GM18870 (cell line): ENCODE measurements around the gene KCNMB2.

Experiments used
- ATAC-seq: cut with Tn5 transposase; IDR thresholded peaks from one replicate; pipeline ENCODE4 v1.9.1; 2021; ENCODE audit warnings: moderate library complexity; ENCODE audit not compliant: unreplicated experiment

The KCNMB2 gene

DNA sequence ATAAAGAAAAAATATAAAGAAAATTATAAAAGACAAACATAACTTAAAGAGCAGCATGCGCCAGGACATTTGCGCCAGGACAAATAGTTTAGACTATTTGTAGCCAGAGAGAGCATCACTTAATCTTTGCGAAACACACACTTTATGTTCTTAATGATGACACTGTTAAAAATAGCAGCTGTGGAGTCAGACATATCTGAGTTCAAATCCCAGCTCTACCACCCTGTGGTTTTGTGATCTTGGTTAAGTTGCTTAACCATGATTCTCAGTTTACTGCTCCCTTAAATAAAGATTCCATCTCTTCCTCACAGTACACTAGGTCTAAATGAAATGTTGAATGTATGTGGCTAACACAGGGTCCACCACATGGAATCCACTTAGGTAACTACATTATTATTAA lies 31.4 kb downstream of the KCNMB2 start:
- no peak for ATAC-seq

DNA sequence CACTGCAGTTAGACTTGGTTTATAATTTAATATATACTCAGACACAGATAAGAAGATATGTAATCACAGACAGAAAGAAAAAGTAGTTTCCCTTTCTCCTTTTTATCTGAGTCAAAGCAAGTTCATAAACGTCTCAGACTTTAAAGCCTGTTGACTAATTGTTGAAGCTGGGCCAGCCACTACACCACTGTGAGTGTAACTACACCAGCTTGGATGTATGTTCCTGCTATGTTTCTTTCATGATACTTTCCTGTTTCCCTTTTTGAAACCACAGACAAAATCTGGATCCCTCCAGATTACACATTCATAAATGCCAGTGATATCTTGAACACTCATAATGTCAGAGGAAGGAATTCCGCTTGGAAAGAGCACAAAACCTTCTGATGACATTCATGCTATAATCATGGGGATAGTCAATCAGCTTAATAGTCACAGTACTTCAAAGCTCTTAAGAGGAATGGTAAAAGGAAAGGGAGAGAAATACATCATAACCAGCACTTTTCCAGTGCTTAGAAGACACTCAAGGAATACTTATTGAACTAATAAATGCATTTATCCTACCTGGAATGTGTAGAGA lies 32.0 kb downstream of the KCNMB2 start:
- no peak for ATAC-seq

- ATAC-seq = no peak
Measured at GRCh38 chr3:178568911-178569310, 32.7 kb downstream of the KCNMB2 start.

DNA sequence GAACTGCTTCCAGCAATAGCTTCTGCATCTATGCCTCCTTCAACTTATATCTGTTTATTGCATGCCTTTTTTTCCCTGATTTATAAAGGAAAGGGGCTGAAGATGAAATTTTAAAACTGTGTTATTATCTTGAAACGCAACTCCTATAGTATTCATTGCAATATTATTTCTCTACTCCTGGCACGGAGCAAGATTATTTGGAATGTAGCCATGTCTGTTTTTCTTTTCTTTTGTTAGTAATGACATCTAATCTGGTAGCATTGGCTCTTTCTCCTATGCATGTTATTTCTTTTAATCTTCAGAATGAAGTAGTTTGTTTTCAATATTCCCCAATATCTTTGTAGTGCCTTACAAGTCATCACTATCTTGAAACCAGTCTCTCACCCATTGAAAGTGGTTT lies 33.6 kb downstream of the KCNMB2 start:
- ATAC-seq = no peak

DNA sequence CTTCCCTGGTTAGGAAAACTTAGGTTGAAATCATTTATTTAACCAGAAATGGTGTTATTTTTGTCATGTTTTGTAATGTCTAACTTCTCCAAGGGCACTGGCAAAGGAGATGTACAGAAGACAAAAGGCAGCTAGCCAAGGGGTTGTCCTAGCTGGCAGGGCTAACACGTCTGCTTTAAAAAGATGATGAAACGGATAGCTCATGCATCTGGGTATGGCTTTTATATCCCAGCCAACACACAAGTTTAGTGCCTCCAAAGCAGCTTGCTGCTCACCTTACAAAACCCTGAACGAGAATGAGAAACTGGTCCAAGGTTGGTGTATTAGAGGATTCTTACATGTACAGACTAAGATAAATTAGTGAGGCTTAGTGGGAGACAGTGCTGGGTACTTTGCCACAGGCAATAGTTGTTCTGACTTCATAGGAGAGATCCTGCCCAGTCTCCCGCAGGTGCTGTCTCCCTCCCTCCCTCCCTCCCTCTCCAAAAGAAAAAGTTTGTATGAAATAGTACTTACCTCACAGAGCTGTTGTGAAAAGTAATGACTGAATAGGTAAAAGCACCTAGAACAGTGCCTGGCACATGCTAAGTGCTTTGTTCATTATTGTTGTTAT lies 47.8 kb downstream of the KCNMB2 start:
- no peak for ATAC-seq

DNA sequence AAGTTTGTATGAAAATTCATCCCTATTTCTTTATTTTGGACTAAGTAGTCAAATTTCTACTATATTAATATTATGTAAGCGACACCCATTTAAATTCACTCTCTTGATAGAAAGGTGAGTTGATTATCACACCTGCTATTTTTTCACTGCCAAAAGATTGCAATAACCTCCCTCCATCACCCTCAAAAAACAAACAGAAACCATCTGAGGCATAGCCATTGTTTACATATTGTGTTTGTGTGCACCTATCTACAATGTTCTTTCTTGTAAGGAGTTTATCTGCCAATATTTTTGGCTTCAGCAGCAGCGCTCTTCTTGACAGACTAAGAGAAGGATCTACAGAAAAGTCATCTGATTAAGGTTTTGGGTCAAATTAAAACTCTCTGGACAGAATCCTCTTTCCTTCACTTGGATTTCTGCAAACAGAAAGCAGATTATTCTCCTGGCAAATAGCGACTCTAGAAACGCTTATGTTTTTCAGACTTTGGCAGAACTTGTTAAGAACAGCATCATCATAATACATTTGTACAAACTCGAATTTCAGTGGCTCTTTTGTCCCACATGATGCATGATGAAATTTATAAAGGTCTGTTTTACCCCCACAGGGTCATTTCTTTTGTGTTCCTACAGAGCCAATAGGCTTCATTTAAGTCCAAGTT lies 48.6 kb downstream of the KCNMB2 start:
- ATAC-seq = no peak

GRCh38 chr3:178585454-178585853 lies 49.2 kb downstream of the KCNMB2 start:
- no peak for ATAC-seq

DNA sequence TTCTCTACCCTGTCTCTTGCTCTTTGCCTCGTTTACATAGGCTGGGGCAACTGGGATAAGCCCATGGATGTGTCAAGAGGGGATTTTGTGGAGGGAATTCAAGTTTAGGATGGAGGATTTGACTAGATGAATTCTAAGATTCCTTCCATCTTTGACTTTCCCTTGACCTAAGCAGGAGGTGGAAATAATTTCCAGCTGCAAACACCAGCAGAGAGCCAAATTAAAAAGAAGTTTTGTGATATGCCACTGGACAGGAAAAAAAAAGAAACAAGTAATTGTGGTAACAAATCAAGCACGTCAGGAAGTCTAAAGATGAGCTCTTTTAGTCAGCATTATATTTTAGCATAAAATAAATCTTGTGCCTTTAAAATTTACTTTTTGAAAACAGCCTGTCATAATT lies 49.8 kb downstream of the KCNMB2 start:
- ATAC-seq = no peak

DNA sequence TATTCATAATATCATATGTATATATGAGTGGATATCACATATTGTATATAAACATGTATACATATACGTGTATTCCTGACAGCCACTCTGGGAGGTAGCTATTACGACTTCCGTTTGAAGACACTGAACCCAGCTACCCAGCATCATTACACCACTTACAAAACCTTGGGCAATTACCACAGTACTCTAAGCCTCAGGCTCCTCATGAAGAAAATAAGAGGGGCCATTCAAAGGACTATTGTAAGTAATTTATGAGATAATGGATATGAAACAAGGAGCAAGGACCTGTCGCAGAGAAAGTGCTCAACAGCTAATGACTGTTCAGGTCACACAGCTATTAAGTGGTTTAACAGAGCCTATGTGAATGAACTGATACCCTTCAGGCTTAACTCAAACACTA lies 52.4 kb downstream of the KCNMB2 start:
- no peak for ATAC-seq

DNA sequence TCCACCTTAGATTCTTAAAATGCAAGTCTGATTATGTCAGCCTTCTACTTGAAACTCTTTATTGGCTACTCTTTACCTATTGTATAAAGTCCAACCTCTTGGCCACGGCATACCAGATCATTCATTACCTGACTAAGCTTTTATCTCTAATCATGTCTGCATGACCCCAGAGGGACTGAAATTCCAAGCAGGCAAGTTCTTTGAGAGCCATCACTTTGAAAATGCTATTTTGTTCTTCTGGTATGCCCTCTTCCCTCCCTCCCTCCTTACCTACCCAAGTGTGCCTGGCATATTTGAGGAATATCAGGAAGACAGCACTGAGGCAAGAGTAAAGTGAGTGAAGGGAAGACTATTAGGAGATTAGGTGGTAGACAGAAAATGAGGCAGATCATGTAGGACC lies 57.5 kb downstream of the KCNMB2 start:
- no peak for ATAC-seq

DNA sequence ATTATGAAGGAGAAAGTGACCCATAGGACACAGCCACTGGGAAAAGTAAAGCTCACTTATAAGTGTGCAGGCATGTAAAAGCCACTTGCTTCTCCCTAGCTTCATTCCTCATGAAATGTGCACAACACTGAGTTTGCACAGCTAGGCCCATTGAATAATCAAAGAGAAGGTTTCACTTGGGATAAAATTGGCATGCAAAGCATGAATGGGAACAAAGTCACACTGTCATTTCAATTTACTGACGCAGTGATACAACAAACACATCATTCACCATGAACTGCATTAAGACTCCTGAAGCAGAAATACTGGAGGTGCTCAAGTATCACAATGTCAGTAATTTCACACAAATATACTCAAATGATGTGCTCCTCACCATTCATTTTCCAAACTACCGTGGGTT lies 61.1 kb downstream of the KCNMB2 start:
- no peak for ATAC-seq

DNA sequence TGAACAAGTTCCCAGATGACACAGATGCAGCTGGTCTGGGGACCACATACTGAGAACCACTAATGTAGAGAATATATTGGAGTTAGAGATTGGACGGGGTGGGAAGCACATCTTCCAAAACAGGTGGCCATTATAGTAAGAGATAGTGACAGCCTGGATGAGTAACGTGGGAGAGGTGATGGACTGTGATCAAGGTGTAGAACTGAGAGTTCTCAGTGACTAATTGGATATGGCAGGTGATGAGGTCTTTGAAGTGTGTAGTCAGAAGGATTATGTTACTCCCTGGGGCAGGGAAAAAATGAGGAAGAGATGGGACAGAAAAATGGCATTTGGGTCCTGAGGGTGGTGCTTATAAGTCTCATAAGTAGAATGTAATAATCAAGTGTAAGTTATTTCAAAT lies 66.6 kb downstream of the KCNMB2 start:
- no peak for ATAC-seq

- ATAC-seq = no peak
Measured at GRCh38 chr3:178603735-178604134, 67.5 kb downstream of the KCNMB2 start.

DNA sequence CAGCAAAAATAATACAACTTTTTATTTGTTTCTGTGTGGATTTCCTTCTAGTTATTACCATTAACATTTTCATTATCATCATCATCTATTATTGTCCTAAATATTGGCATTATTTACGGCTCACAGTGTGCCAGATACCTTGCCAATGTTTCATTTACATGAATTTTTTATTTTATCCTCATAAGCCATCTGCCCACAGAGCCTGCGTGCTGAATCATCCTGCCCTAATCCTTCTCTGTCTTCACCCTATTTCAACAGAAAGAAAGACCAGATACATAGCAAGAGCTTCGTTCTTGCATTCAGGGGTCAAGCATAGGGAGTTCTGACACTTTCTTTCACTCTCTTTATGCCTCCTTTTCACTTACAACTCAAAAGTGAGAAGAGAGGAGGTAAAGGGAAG lies 82.0 kb downstream of the KCNMB2 start:
- no peak for ATAC-seq

DNA sequence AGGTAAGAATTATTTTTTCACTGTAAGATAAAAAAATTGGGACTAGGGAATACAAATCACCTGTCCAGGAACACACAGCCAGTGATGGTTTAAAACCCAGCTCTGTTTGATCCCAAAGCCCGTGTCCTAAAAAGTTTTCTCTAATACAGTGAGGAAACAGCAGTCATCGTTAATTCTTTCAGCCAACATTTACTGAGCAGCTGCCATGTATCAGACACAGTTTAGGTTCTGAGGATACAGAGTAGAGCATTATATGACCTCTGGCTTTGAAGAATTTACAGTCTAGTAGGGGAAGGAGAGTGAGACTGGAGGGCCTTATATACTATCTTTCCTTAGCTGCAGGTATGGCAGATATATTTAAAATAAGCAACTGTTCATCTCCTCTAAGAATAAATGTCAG lies 82.7 kb downstream of the KCNMB2 start:
- ATAC-seq = no peak

GRCh38 chr3:178623666-178624255 lies 87.5 kb downstream of the KCNMB2 start:
- no peak for ATAC-seq

DNA sequence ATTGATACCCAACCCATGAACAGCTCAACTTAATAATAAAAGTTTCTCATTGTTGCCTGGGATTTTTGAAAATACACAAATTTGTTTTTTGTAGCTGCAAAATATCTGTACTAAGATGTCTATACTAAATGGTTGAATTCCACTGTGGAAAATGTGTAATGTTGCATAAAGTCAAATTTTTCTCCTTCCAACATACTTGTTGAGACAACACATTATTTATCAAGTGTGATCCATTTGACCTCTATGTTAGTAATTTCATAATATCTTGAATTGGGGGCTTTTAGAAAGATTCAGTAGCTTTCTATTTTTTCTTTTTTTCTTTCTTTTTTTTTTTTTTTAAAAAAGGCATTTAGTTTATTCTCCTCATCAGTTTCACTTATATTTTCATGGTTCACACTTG lies 88.0 kb downstream of the KCNMB2 start:
- ATAC-seq = no peak

DNA sequence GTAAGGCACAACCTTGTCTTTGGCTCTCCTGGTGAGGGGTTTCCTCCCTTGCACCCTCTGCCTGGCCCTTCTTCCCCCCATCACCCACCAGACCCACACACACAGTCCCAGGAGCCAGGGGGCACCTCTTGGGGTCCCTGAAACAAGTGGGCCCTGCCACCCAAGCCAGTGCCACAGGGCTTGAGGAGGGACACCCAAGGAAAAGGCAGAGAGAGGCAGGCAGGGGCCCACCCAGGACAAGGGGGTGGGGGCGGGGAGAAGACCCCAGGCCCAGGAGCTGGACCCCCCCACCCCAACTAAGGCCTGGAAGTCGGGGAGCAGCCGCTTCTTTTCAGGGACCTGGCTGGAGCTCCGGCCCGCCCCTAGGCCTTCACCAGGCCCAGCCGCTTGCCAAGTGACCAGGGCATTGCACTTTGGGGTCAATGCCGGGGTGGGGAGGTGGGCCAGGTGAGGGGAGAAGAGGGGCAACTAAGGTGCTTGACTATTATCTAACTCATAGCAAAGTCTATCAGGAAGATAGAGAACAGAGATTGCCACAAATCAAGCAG lies 88.9 kb downstream of the KCNMB2 start:
- no peak for ATAC-seq

- no peak for ATAC-seq
Measured at GRCh38 chr3:178628037-178628436, 91.8 kb downstream of the KCNMB2 start.

DNA sequence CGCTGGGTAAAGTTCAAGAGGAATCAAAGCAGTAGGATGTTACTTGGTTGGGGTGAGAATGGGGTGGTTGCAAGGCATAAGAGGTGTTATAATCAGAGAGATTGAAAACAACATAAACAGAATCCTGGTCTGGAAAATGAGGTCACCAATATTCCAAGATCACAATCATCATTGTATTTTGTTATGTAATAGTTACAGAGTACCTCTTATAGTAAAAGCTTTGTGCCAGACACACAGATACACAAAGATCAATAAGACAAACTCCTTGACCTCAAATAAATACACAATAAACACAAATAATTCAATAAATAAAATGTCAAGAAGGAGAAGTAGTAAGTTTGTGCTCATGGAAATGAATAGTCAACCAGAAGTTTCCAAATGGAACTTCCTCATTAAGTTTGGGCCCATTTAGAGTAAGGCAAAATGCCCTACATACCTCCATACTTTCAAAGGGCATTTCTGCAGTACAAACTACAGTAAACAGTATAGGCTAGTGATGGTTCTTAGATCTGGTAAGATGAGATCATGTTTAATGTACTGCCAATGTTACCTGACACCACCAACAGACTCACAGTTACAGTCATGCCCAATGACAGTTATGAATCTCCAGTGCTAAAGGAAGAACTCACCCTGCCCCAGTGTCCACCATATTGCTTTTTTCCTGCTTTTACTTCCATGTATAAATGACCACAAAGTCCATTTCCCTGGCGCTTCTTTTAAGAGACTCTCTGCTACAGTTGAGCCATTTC lies 93.4 kb downstream of the KCNMB2 start:
- ATAC-seq = no peak

DNA sequence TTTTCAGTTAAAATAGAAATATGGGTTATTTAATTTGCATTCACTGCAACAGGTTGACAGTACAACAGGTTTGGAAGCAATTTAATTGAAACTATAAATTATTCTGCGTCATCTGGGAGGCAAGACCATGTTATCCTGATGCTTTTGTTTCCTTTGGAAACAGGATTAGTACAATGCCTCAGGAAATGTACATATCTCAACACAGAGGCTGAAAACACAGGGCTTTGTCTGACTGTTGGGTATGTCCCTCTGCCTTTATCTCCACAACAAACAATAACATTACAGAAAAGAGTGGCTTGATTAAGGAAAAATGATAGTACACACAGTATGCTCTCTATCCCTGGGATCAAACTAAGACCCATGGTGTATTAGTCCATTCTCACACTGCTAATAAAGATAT lies 95.7 kb downstream of the KCNMB2 start:
- no peak for ATAC-seq
